ENCODE data around the gene MVK. TPM values are rescaled to one million over a fixed set of nuclear protein-coding genes. Genes with fewer than 3 reads are reported as not detected.
"Not testable (repeated sequence)": the region's sequence is repeated elsewhere in the genome, so short reads cannot be mapped to it uniquely, and the experiment has no call there.

MVK gene
- total RNA-seq, 4 donors from 2014 or later: 7.1 to 12.0 (median 9.9) TPM

GRCh38 chr12:109597795-109598427, 24.3 kb downstream of the MVK start:
- ATAC-seq (ENCODE audit: low FRiP score) (peak; percentile 83), DNase-seq (ENCODE audit: low spot score) (peak; percentile 81)
- TF ChIP-seq CTCF (IDR thresholded peaks at IDR 0.05): peak in 1 of 3 donors; percentile 93

GRCh38 chr12:109598428-109598854, 24.8 kb downstream of the MVK start:
- ATAC-seq (ENCODE audit: low FRiP score) (no peak), DNase-seq (ENCODE audit: low spot score) (no peak)
- TF ChIP-seq CTCF (IDR thresholded peaks at IDR 0.05): no peak

- TF ChIP-seq CTCF (IDR thresholded peaks at IDR 0.05): no peak
Observed at GRCh38 chr12:109599087-109599486, 25.5 kb downstream of the MVK start.

GRCh38 chr12:109600481-109600880, 26.9 kb downstream of the MVK start:
- no peak for ATAC-seq (ENCODE audit: low FRiP score)
- no peak for DNase-seq (ENCODE audit: low spot score)
- TF ChIP-seq CTCF (IDR thresholded peaks at IDR 0.05): no peak

More at GRCh38 chr12:109599087-109599486, 25.5 kb downstream of the MVK start:
- no peak for ATAC-seq (ENCODE audit: low FRiP score)
- no peak for DNase-seq (ENCODE audit: low spot score)

GRCh38 chr12:109600995-109601394, 27.4 kb downstream of the MVK start:
- DNase-seq (ENCODE audit: low spot score) (no peak), ATAC-seq (ENCODE audit: low FRiP score) (no peak)
- no peak for TF ChIP-seq CTCF (IDR thresholded peaks at IDR 0.05)

- no peak for ATAC-seq (ENCODE audit: low FRiP score)
- no peak for TF ChIP-seq CTCF (IDR thresholded peaks at IDR 0.05)
- DNase-seq (ENCODE audit: low spot score): no peak
Observed at GRCh38 chr12:109601557-109601956, 28.0 kb downstream of the MVK start.

GRCh38 chr12:109602132-109602531, 28.5 kb downstream of the MVK start:
- ATAC-seq (ENCODE audit: low FRiP score); DNase-seq (ENCODE audit: low spot score): not testable (repeated sequence)
